GM10266 (cell line): ENCODE results near the gene MBD6.

ENCODE experiments used
- DNase-seq: peaks from one replicate; pipeline ENCODE4 v3.0.0; 2012; ENCODE audit errors: extremely low spot score
- CTCF ChIP-seq: IDR thresholded peaks from 2 replicates; pipeline ENCODE4 v1.5.1; 2012; ENCODE audit warnings: mild to moderate bottlenecking, low read depth; ENCODE audit not compliant: control insufficient read depth, insufficient read depth; ENCODE audit errors: missing control alignments

Gene MBD6

GRCh38 chr12:57476162-57476992, 46.2 kb upstream of the MBD6 start:
- peak; percentile 72 for TF ChIP-seq CTCF
- peak; percentile 83 for DNase-seq

- DNase-seq, result no peak
These were observed 45.5 kb upstream of the MBD6 start for GRCh38 chr12:57476993-57477709.

GRCh38 chr12:57477710-57478681, 44.6 kb upstream of the MBD6 start:
- TF ChIP-seq CTCF, result no peak
- DNase-seq, result peak; percentile 73

More at GRCh38 chr12:57476993-57477709, 45.5 kb upstream of the MBD6 start:
- TF ChIP-seq CTCF, result no peak

GRCh38 chr12:57479043-57479375, 43.6 kb upstream of the MBD6 start:
- no peak for DNase-seq
- TF ChIP-seq CTCF, result no peak

- no peak for TF ChIP-seq CTCF
- DNase-seq, result peak; percentile 78
These were observed 43.1 kb upstream of the MBD6 start, which contains the start of gene ARHGAP9 for GRCh38 chr12:57479376-57480115. TSS of gene ARHGAP9 (minus strand) at chr12:57479866. CDS start at chr12:57479406, 460 bp downstream.

- DNase-seq, result no peak
- no peak for TF ChIP-seq CTCF
These were observed 41.0 kb upstream of the MBD6 start for GRCh38 chr12:57481671-57482070.
